ENCODE data around the gene IL19. TPM values are rescaled to one million over a fixed set of nuclear protein-coding genes. Genes with fewer than 3 reads are reported as not detected.

Gene IL19
- total and polyA plus RNA-seq, 12 donors = not detected

- Histone ChIP-seq H3K27ac (no peak overlapping the region), H3K4me3 (no peak overlapping the region), H3K36me3 (replicated peaks in 1 of 2) (peaks cover 0 to 9% of the 10 kb centered on the region in 2 donors), H3K9me3 (replicated peaks in 1 of 3) (no peaks in the 10 kb centered on the region), H3K27me3 (no peaks in the 10 kb centered on the region), H3K4me1 (replicated peaks in 1 of 2) (peaks cover 0 to 11% of the 10 kb centered on the region in 2 donors)
- DNase-seq = peak in 1 of 7 donors; percentile 56
- 47 to 67% (median 58%) methylated on average over 5 of the region's 5 CpGs for WGBS, 4 donors
- TF ChIP-seq CTCF (IDR thresholded peaks at IDR 0.05) = no peak
- TF ChIP-seq POLR2A (IDR thresholded peaks at IDR 0.05) = no peak
- intact Hi-C loops (cut with DNase I) = loop anchor here in 1 of 2 donors (10.0 kb wide), 2 partner anchors 65 to 165 kb away; no protein-coding TSS in a partner anchor
Measured at GRCh38 chr1:206739411-206740076, 31.0 kb upstream of the IL19 start.

GRCh38 chr1:206741142-206741701 lies 29.4 kb upstream of the IL19 start:
- no peak for DNase-seq
- intact Hi-C loops (cut with DNase I) = no loop called here
- H3K9me3 ChIP-seq (replicated peaks in 1 of 3) = no peaks in the 10 kb centered on the region
- H3K4me3 ChIP-seq = no peak overlapping the region
- TF ChIP-seq CTCF (IDR thresholded peaks at IDR 0.05) (no peak), POLR2A (IDR thresholded peaks at IDR 0.05) (no peak)
- peaks cover 0 to 11% of the 10 kb centered on the region in 2 donors for H3K4me1 ChIP-seq (replicated peaks in 1 of 2)
- H3K27ac ChIP-seq = no peak overlapping the region
- no peaks in the 10 kb centered on the region for H3K36me3 ChIP-seq (replicated peaks in 1 of 2)
- 89 to 93% (median 90%) methylated on average over 6 of the region's 6 CpGs for WGBS, 4 donors
- no peaks in the 10 kb centered on the region for H3K27me3 ChIP-seq

- Histone ChIP-seq H3K36me3 (replicated peaks in 1 of 2) (no peaks in the 10 kb centered on the region), H3K27me3 (no peaks in the 10 kb centered on the region), H3K4me1 (replicated peaks in 1 of 2) (peaks cover 0 to 5% of the 10 kb centered on the region in 2 donors), H3K27ac (no peak overlapping the region), H3K9me3 (replicated peaks in 1 of 3) (no peaks in the 10 kb centered on the region), H3K4me3 (no peak overlapping the region)
- no peak for DNase-seq
- WGBS, 4 donors = 71 to 76% (median 71%) methylated on average over 10 to 13 of the region's 13 CpGs
- no peak for TF ChIP-seq CTCF (IDR thresholded peaks at IDR 0.05)
- no peak for TF ChIP-seq POLR2A (IDR thresholded peaks at IDR 0.05)
- intact Hi-C loops (cut with DNase I) = no loop called here
Measured at GRCh38 chr1:206742719-206743383, 27.7 kb upstream of the IL19 start.

GRCh38 chr1:206744683-206745082 lies 25.9 kb upstream of the IL19 start:
- DNase-seq = peak in 1 of 7 donors; percentile 13
- Histone ChIP-seq H3K4me3 (no peak overlapping the region), H3K4me1 (replicated peaks in 1 of 2) (no peaks in the 10 kb centered on the region), H3K36me3 (replicated peaks in 1 of 2) (no peaks in the 10 kb centered on the region), H3K27me3 (no peaks in the 10 kb centered on the region), H3K9me3 (replicated peaks in 1 of 3) (no peaks in the 10 kb centered on the region), H3K27ac (no peak overlapping the region)
- TF ChIP-seq CTCF (IDR thresholded peaks at IDR 0.05) = no peak
- no peak for TF ChIP-seq POLR2A (IDR thresholded peaks at IDR 0.05)
- intact Hi-C loops (cut with DNase I) = no loop called here
- WGBS, 4 donors = 58 to 66% (median 59%) methylated on average over 2 to 4 of the region's 4 CpGs
